ENCODE data around the gene NSUN2.
"Not testable (repeated sequence)": the region's sequence is repeated elsewhere in the genome, so short reads cannot be mapped to it uniquely, and the experiment has no call there.

Gene NSUN2

DNA sequence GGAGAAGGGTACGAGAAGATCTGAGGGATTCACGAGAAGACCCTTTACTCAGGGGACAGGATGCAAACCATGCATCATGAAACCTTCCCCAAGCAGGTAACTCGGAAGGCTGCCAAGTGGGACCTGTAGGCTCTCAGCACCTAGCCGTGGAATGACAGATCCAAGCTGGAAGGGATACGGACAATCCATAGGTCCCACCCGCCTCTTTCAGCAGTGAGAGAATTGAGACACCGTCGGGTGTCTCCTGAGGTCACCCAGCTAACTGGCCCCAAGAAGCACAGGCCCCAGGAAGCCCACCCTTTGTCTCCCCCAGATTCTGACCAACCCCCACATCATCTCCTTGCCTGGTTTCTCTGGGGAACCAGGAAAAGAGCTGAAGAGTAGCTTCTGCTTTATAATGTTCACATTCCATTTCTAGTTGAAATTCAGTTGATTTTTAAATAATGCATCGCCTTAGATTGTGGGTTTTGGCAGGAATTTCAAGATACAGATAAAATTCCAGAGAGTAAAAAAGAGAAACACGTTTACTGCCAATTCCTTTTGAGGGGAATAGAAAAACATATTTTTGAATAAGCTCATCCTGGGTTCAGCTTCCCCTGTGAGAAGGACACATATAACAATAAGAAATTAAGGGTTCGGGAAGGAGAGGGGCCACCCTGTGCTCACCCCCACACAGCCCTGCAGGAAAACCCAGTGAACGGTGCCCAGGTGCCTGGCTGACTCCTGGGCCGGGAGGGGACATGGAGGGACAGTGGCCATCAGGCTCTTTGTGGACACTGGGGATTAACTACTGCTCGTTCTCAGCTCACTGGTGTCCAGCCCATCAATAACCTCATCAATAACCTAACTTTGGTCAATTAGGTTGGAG, 51.1 kb downstream of the NSUN2 start:
- DNase-seq: no peak

GRCh38 chr5:6581090-6581489, 51.8 kb downstream of the NSUN2 start:
- no peak for DNase-seq

- DNase-seq: no peak
Measured at GRCh38 chr5:6579535-6579934, 53.3 kb downstream of the NSUN2 start.

- DNase-seq: no peak
Measured at GRCh38 chr5:6578676-6579343, 54.0 kb downstream of the NSUN2 start.

DNA sequence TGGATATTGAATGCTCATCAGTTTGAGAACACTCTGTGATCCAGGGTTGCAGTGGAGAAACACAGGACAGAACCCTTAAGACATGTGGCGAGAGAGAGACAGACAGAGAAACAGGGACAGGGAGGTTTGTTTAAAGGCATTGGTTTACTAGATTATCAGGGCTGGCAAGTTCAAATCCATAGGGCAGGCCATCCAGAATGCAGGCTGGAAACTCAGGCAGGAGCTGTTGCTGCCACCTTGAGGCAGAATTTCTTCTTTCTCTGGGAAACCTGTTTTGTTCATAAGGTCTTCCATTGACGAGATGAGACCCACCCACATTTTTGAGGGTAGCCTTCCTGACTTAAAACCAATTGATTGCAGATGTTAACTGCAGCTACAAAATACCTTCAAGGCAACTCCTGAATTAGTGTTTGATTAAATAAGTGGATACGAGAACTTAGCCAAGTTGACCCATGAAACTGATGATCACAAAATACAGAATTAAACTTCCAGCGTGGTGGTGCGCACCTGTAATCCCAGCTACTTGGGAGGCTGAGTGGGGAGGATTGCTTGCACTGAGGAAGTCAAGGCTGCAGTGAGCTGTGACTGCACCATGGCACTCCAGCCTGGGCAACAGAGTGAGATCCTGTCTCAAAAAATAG, 55.9 kb downstream of the NSUN2 start:
- DNase-seq: peak; percentile 57

- DNase-seq: no peak
Measured at GRCh38 chr5:6574537-6575245, 58.2 kb downstream of the NSUN2 start.

- DNase-seq: no peak
Measured at GRCh38 chr5:6574111-6574510, 58.7 kb downstream of the NSUN2 start.

- DNase-seq: no peak
Measured at GRCh38 chr5:6573651-6574101, 59.2 kb downstream of the NSUN2 start.

DNA sequence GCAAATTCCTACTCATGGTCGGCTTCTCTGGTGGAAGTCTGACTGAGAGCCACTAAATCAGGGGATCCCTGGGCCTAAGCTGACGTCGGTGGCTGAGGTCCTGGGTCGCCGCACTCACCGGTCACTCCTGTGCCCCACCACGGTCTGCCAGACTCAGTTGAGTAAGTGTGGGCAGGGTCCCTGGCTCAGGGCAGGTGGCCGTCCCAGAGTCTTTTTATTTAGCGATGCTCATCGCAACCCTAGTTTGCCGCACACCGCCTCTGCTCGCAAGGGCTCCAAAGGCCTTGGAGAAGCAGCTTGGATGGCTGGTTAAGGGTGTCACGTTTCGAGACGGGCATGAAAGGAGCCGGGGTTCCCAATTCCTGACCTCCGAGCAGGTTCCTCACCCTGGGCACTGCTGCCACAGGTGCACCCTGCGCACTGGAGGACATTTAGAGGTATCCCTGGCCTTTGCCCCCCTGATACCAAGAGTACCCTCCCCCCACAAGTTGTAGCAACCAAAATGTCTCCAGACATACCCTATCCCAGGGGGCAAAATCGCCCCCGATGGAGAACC, 59.9 kb downstream of the NSUN2 start:
- DNase-seq: no peak

DNA sequence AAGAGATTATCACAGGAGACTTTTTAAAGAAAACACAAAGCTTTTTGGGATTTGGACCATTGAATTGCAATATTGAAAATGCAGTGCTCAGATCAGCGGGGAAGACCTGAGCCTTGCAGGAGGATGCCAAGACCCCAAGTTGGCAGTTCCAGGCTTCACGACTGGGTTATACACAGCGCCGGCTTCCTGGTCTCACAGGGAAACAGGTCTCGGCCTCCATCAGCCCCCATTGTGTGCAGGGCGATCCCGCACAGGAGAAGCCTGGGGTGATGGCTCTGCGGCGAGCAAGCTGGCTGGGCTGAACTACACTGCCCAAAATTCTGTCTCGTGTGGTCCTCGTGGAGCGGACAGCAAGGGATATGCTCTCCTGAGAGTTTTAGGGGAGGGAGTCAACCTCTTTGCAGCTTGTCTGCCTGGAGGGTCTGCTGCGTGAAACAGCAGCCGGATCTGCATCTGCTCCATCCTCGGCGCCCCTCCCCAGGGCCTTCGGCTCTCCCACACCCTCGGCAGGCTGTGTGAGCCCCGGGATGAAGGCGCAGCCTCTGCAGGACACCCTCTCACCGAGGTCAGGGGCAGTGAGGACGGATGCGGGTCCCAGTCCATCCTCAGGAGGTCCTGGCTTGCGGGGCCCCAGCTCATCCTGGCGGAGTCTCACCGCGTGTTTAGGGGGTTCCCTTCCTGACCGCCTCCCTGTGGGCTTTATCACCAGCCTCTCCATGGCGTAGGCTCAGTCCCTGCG, 60.6 kb downstream of the NSUN2 start:
- no peak for DNase-seq

- DNase-seq: not testable (repeated sequence)
Measured at GRCh38 chr5:6571607-6572006, 61.2 kb downstream of the NSUN2 start.

DNA sequence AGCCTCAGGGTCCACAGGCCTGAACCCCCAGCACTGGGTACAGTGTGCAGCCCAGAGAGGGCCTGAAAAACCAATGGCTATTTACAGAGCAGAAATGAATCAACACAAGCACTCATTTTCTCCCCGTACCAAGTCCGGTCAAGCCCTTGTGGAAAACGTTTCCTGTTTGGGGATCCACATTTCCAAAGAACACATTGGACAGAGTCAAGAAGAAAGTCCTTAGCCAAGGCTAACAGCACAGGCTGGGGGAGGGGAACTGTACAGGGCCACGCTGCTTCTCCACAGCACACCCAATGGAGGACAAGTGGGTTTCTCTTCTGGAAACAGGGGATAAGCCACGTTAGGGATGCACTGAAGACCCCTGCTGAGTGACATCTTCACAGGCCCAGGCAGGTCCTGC, 62.3 kb downstream of the NSUN2 start:
- DNase-seq: no peak

- no peak for DNase-seq
Measured at GRCh38 chr5:6568889-6569288, 64.0 kb downstream of the NSUN2 start.

DNA sequence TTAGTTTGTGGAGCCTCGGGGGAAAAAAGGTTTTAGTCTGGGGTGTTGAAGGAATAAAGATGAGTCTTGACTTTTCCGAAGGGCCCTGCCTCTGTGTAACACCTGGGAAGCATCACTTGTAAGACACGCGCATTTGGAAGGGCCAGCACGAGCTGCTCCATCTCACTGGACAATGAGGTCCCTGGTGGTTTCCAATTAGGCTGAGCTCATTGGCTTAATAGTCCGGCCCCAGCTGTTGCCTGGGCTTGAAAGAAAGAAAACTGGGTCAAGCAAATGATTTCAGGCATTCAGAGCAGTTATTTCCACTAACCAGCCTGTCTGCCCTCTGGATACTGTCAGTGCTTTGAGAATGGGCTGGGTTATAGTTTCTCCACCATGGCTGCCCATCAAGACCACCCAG, 64.5 kb downstream of the NSUN2 start:
- no peak for DNase-seq

DNA sequence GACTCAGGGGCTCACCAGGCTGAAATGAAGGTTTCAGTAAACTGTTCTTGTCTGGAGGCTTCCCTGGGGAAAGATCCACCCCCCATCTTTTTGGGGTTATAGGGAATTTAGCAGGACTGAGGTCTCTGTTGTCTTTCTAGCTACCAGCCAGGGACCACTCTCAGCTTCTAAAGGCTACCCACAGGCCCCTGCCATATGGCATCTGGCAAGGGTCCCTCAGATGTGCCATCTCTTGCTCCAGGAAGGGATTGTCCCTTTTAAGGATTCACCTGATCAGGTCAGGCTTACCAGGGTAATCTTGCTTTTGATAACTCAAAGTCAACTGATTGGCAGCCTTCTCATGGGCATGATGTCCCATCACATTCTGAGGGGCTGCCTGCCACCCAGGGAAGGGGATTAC, 65.0 kb downstream of the NSUN2 start:
- DNase-seq: no peak

DNA sequence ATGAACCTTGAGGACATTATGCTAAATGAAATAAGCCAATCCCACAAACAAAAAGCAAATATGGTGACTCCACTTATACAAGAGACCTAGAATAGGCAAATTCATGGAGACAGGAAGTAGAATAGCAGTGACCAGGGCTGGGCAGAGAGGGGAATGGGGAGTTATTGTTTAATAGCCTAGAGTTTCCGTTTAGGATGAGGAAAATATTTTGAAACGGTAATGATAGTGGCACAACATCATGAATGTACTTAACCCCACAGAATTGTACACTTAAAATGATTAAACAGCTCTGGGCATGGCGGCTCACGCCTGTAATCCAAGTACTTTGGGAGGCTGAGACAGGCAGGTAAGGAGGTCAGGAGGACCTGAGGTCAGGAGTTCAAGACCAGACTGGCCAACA, 65.8 kb downstream of the NSUN2 start:
- DNase-seq: no peak

- no peak for DNase-seq
Measured at GRCh38 chr5:6565492-6565891, 67.4 kb downstream of the NSUN2 start.

DNA sequence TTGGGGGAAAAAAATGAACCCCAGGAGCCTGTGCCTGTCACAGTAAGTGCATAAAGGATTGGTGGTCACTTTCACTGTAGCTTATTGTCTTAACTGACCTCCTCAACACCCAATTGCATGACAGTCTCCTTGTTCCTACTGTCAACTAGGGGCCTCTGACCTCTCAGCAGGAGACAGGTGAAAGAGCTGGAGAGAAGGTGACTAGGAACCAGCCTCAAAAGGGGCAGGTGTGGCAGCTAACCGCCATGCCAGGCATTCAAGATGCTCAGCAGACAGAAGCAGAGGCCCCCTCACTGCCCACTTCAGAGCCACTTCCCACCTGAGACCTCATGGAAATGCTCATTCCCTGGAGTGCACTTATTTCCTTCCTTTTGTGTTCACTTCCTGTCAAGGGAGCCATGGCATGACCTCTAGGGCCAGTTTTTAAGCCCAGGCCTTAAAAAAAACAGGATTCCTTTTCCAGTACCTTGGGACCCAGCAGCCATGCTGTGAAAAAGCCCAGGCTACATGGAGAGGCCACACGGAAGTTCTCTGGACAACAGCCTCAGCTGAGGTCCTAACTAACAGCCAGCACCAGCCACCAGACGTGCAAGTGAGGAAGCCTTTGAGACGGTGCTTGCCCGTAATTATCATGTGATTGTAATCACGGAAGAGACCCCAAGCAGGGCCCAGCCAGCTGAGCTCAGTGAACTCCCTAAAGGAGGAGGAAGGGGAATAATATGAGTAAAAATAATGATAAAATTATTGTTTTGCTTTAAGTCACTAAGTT, 74.9 kb downstream of the NSUN2 start:
- DNase-seq: no peak

- DNase-seq: no peak
Measured at GRCh38 chr5:6556802-6557102, 76.1 kb downstream of the NSUN2 start.

DNA sequence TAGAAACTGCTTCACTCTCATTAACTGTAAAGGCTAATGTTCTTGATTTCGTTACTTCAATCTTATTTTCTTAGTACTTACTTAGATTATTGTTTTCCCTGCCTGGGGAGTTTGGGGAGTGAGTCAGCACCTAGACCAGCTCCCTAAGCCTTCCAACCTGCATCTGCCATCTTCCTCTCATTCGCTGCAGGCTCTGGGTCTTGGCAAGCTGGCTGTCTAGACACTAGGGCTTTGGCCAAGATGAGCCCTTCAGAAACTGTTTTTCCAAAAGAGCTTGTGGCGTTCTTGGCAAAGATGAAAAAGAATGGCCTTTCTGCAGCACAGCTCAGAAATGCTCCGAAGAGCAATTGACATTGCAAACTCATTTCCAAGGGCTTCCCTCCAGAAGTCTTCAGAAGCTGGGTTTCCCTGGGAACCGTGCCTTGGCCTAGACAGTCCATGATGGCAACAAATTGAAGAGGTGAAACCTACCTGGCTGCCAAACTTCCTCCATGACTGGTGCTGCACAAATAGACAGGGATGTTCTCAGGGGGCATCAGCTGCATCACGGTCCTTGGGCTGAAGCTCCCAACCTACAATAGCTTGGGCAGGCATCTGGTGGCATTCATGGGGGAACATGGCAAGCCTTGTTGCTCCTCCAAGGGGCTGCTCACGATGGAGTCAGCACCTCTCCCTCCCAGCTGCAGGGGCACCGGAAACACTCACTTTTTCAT, 76.6 kb downstream of the NSUN2 start:
- DNase-seq: peak; percentile 31

GRCh38 chr5:6554812-6555211, 78.0 kb downstream of the NSUN2 start:
- DNase-seq: peak; percentile 21

Measured in EL (cell line).